ENCODE measurements around the gene ZNF583.

ZNF583 gene

GRCh38 chr19:56476093-56476492 lies 72.0 kb downstream of the ZNF583 start:
- no peak for DNase-seq

Data from NCI-H1105 treated with DMSO at 0.1 percent for 48 hours (cell line).